PC-3 (cell line): ENCODE data around the gene PCNX2.

Source experiments
- EZH2 ChIP-seq: fragments of 300-600 bp; sonication (generic); IDR thresholded peaks from one replicate; pipeline ENCODE4 v1.6.1; 2017; ENCODE audit warnings: antibody characterized with exemption, mild to moderate bottlenecking, low read length; ENCODE audit not compliant: unreplicated experiment
- EZH2phosphoT487 ChIP-seq: fragments of 300-600 bp; sonication (generic); IDR thresholded peaks from 2 replicates; pipeline ENCODE4 v1.6.1; 2018; ENCODE audit warnings: mild to moderate bottlenecking, antibody characterized with exemption, low read length, borderline replicate concordance
- TF ChIP-seq, protein P1 (sequence below): fragments of 300-600 bp; sonication (generic); conservative IDR thresholded peaks from 2 replicates; pipeline ENCODE4 v1.5.1; 2017; ENCODE audit warnings: antibody characterized with exemption, low read depth, mild to moderate bottlenecking, low read length

GRCh38 chr1:233336554-233337456, 41.3 kb upstream of the PCNX2 start:
- no peak for TF ChIP-seq EZH2phosphoT487
- TF ChIP-seq, protein P1, sequence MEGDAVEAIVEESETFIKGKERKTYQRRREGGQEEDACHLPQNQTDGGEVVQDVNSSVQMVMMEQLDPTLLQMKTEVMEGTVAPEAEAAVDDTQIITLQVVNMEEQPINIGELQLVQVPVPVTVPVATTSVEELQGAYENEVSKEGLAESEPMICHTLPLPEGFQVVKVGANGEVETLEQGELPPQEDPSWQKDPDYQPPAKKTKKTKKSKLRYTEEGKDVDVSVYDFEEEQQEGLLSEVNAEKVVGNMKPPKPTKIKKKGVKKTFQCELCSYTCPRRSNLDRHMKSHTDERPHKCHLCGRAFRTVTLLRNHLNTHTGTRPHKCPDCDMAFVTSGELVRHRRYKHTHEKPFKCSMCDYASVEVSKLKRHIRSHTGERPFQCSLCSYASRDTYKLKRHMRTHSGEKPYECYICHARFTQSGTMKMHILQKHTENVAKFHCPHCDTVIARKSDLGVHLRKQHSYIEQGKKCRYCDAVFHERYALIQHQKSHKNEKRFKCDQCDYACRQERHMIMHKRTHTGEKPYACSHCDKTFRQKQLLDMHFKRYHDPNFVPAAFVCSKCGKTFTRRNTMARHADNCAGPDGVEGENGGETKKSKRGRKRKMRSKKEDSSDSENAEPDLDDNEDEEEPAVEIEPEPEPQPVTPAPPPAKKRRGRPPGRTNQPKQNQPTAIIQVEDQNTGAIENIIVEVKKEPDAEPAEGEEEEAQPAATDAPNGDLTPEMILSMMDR, result no peak
- TF ChIP-seq EZH2, result no peak
